Loucy (cell line): ENCODE data around the gene CST3.

ENCODE experiments used
- H2AFZ ChIP-seq: fragments of 200-600 bp; sonication (generic); 2 replicates; pipeline ENCODE4 v1.6.0; 2016; ENCODE audit warnings: antibody characterized with exemption, mild to moderate bottlenecking, low read length, moderate library complexity
- H3F3A ChIP-seq: fragments of 200-600 bp; 2 replicates; pipeline ENCODE4 v1.6.0; 2016; ENCODE audit warnings: antibody characterized with exemption, low read depth, mild to moderate bottlenecking
- H3K27me3 ChIP-seq: fragments of 200-600 bp; sonication (generic); 2 replicates; pipeline ENCODE4 v1.6.1; 2014; ENCODE audit warnings: low read length, mild to moderate bottlenecking; ENCODE audit not compliant: insufficient read depth, poor library complexity, severe bottlenecking
- H3K36me3 ChIP-seq: fragments of 200-600 bp; sonication (generic); 2 replicates; pipeline ENCODE4 v1.6.1; 2016; ENCODE audit warnings: low read length; ENCODE audit not compliant: insufficient read depth
- H3K4me1 ChIP-seq: fragments of 200-600 bp; sonication (generic); 2 replicates; pipeline ENCODE4 v1.5.1; 2014; ENCODE audit warnings: low read length, mild to moderate bottlenecking; ENCODE audit not compliant: insufficient read depth, poor library complexity, severe bottlenecking
- H3K4me2 ChIP-seq: fragments of 200-600 bp; sonication (generic); 2 replicates; pipeline ENCODE4 v1.6.0; 2014; ENCODE audit warnings: antibody characterized with exemption, low read length, low read depth, mild to moderate bottlenecking; ENCODE audit not compliant: poor library complexity, severe bottlenecking
- H3K4me3 ChIP-seq: fragments of 200-600 bp; sonication (generic); 2 replicates; pipeline ENCODE4 v1.5.1; 2014; ENCODE audit warnings: low read length, mild to moderate bottlenecking, mixed read lengths; ENCODE audit not compliant: poor library complexity, severe bottlenecking
- H3K79me2 ChIP-seq: fragments of 200-600 bp; sonication (generic); 2 replicates; pipeline ENCODE4 v1.6.1; 2014; ENCODE audit warnings: low read length; ENCODE audit not compliant: insufficient read depth
- H3K9ac ChIP-seq: fragments of 200-600 bp; sonication (generic); 2 replicates; pipeline ENCODE4 v1.6.0; 2014; ENCODE audit warnings: mild to moderate bottlenecking, low read depth, low read length, moderate library complexity; ENCODE audit not compliant: poor library complexity, severe bottlenecking
- H3K9me2 ChIP-seq: fragments of 200-600 bp; sonication (generic); replicated peaks from 2 replicates; pipeline ENCODE4 v1.6.1; 2016; ENCODE audit warnings: low read depth, low read length, mixed read lengths
- H3K9me3 ChIP-seq: fragments of 200-600 bp; sonication (generic); 2 replicates; pipeline ENCODE4 v1.6.1; 2014; ENCODE audit warnings: mild to moderate bottlenecking, antibody characterized with exemption, low read length, low read depth; ENCODE audit not compliant: insufficient read depth
- H4K20me1 ChIP-seq: fragments of 200-600 bp; sonication (generic); 2 replicates; pipeline ENCODE4 v1.6.0; 2014; ENCODE audit warnings: antibody characterized with exemption, low read length, mild to moderate bottlenecking; ENCODE audit not compliant: insufficient read depth, poor library complexity, severe bottlenecking
- EZH2phosphoT487 ChIP-seq: fragments of 200-600 bp; IDR thresholded peaks from 2 replicates; pipeline ENCODE4 v1.6.1; 2018; ENCODE audit warnings: antibody characterized with exemption, mild to moderate bottlenecking, moderate library complexity, borderline replicate concordance
- TF ChIP-seq, protein P1 (sequence below): fragments of 200-600 bp; sonication (generic); conservative IDR thresholded peaks from 2 replicates; pipeline ENCODE4 v1.5.1; 2014; ENCODE audit warnings: mild to moderate bottlenecking, antibody characterized with exemption, low read length

Gene CST3

DNA sequence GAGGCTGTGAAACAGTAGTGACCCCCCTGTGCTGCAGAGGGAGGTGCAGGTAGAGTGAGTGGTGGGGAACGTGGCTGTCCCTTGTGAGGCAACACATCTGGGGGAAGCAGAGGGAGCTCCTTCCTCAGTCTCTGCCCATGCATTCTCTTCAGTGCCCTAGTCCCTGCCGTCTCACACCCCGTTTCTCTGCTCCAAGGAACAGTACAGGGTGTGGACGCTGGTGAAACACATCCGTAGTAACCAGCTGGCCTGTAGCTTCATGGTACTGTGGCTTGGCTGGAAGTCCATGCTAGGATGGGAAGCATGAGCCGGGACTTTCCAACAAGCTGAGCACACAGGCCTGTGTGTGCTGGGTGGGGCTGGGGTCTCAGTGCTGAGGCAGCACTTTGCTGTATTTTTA, 25.4 kb upstream of the CST3 start:
- no peaks in the 10 kb centered on the region for H3K9me3 ChIP-seq
- H3F3A ChIP-seq: no peaks in the 10 kb centered on the region
- H3K9ac ChIP-seq: no peak overlapping the region
- H2AFZ ChIP-seq: no peak overlapping the region
- H3K4me3 ChIP-seq: no peak overlapping the region
- H3K79me2 ChIP-seq: no peaks in the 10 kb centered on the region
- H3K4me1 ChIP-seq: no peaks in the 10 kb centered on the region
- no peak for TF ChIP-seq EZH2phosphoT487
- TF ChIP-seq, protein P1, sequence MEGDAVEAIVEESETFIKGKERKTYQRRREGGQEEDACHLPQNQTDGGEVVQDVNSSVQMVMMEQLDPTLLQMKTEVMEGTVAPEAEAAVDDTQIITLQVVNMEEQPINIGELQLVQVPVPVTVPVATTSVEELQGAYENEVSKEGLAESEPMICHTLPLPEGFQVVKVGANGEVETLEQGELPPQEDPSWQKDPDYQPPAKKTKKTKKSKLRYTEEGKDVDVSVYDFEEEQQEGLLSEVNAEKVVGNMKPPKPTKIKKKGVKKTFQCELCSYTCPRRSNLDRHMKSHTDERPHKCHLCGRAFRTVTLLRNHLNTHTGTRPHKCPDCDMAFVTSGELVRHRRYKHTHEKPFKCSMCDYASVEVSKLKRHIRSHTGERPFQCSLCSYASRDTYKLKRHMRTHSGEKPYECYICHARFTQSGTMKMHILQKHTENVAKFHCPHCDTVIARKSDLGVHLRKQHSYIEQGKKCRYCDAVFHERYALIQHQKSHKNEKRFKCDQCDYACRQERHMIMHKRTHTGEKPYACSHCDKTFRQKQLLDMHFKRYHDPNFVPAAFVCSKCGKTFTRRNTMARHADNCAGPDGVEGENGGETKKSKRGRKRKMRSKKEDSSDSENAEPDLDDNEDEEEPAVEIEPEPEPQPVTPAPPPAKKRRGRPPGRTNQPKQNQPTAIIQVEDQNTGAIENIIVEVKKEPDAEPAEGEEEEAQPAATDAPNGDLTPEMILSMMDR: no peak
- H4K20me1 ChIP-seq: no peaks in the 10 kb centered on the region
- H3K36me3 ChIP-seq: no peaks in the 10 kb centered on the region
- no peaks in the 10 kb centered on the region for H3K9me2 ChIP-seq
- H3K27me3 ChIP-seq: no peaks in the 10 kb centered on the region
- no peak overlapping the region for H3K4me2 ChIP-seq

DNA sequence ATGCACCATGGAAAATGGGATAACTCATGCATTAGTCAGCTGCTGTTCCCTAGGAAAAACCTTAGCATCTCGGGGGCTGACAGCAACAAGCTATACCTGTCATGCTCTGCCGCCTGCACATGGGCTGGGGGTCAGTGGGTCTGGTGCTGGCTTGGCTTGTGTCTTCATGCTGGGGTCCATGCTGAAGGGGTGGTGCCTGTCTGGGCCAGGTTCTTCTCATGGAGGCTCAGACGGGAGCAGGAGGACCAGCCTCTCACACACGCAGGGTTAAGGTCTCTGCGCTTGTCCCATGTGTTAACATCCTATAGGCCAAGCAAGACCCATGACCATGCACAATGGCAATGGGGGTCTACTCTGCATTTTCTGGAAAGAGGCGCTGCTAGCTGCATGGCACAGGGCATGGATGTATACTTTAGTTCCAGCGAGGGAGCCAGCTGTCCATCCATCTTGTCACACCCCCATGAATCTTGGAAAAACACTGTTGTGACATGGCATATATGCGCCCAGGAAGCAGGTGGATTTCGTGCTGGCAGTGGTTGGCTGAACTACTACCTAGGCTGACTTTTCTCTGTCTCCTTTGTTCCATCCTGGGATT, 24.6 kb upstream of the CST3 start:
- no peak for TF ChIP-seq EZH2phosphoT487
- TF ChIP-seq, protein P1: no peak
- Histone ChIP-seq H3K9me3 (no peaks in the 10 kb centered on the region), H3K27me3 (no peaks in the 10 kb centered on the region), H3K79me2 (no peaks in the 10 kb centered on the region), H4K20me1 (no peaks in the 10 kb centered on the region), H3K4me2 (no peak overlapping the region), H3K9ac (no peak overlapping the region), H3K4me1 (no peaks in the 10 kb centered on the region), H3K36me3 (no peaks in the 10 kb centered on the region), H3K9me2 (no peaks in the 10 kb centered on the region), H2AFZ (no peak overlapping the region), H3K4me3 (no peak overlapping the region), H3F3A (no peaks in the 10 kb centered on the region)

DNA sequence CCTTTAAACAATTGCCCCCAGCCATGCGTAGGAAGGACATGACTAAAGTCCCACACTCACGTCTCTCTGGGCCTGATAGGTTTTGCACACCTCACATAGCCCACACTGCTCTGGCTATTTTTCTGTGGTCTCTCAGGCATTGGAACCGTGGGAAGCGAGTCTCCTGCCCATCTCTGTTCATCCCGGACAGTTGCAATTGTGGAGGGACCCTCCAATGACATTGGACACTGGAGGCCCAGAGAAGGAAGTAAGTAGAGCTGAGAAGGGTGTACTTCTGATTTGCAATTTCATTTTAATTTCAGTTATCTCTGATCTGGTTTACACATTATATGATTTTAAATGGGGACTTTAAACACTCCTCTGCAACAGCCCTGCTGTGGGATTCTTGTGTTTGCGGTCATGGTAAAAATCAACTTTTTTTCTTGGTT, 23.3 kb upstream of the CST3 start:
- Histone ChIP-seq H3K9me2 (no peaks in the 10 kb centered on the region), H3K4me2 (no peak overlapping the region), H3K4me1 (no peaks in the 10 kb centered on the region), H3K4me3 (no peak overlapping the region), H3K27me3 (no peaks in the 10 kb centered on the region), H3K79me2 (no peaks in the 10 kb centered on the region), H2AFZ (no peak overlapping the region), H3K9ac (no peak overlapping the region), H3F3A (no peaks in the 10 kb centered on the region), H4K20me1 (no peaks in the 10 kb centered on the region), H3K36me3 (no peaks in the 10 kb centered on the region), H3K9me3 (no peaks in the 10 kb centered on the region)
- TF ChIP-seq EZH2phosphoT487: no peak
- TF ChIP-seq, protein P1: no peak
